HG03135 (cell line): Measurements from ENCODE around the gene CD180.
"Not testable (repeated sequence)": the region's sequence is repeated elsewhere in the genome, so short reads cannot be mapped to it uniquely, and the experiment has no call there.

Experiments
- ATAC-seq: cut with Tn5 transposase; IDR thresholded peaks from one replicate; pipeline ENCODE4 v1.9.1; 2021; ENCODE audit warnings: mild to moderate bottlenecking, moderate library complexity; ENCODE audit not compliant: unreplicated experiment

Gene CD180

GRCh38 chr5:67189931-67190330 lies 6.7 kb downstream of the CD180 start:
- ATAC-seq, result no peak

- no peak for ATAC-seq
Measured at GRCh38 chr5:67189079-67189354, 7.6 kb downstream of the CD180 start.

- no peak for ATAC-seq
Measured at GRCh38 chr5:67188274-67189078, 8.1 kb downstream of the CD180 start.

GRCh38 chr5:67187006-67187715 lies 9.4 kb downstream of the CD180 start:
- ATAC-seq, result no peak

- ATAC-seq, result no peak
Measured at GRCh38 chr5:67183859-67184258, 12.7 kb downstream of the CD180 start.

GRCh38 chr5:67182301-67182790 lies 14.3 kb downstream of the CD180 start:
- ATAC-seq, result no peak

- no peak for ATAC-seq
Measured at GRCh38 chr5:67181648-67182221, 14.9 kb downstream of the CD180 start.

GRCh38 chr5:67179697-67180361 lies 16.8 kb downstream of the CD180 start:
- no peak for ATAC-seq

- ATAC-seq, result no peak
Measured at GRCh38 chr5:67178966-67179365, 17.6 kb downstream of the CD180 start.

- no peak for ATAC-seq
Measured at GRCh38 chr5:67178085-67178484, 18.5 kb downstream of the CD180 start.

- no peak for ATAC-seq
Measured at GRCh38 chr5:67176936-67177335, 19.7 kb downstream of the CD180 start.

- ATAC-seq, result no peak
Measured at GRCh38 chr5:67173959-67174358, 22.6 kb downstream of the CD180 start.

GRCh38 chr5:67173351-67173750 lies 23.2 kb downstream of the CD180 start:
- ATAC-seq, result not testable (repeated sequence)

- ATAC-seq, result no peak
Measured at GRCh38 chr5:67170767-67171166, 25.8 kb downstream of the CD180 start.

GRCh38 chr5:67168069-67168468 lies 28.5 kb downstream of the CD180 start:
- no peak for ATAC-seq

- ATAC-seq, result peak; percentile 37
Measured at GRCh38 chr5:67166460-67167285, 29.9 kb downstream of the CD180 start.

GRCh38 chr5:67165526-67166459 lies 30.8 kb downstream of the CD180 start:
- peak; percentile 93 for ATAC-seq

- no peak for ATAC-seq
Measured at GRCh38 chr5:67164856-67165525, 31.6 kb downstream of the CD180 start.
